Endothelial cell of hepatic sinusoid (primary cell): ENCODE data around the gene POU4F1.
"Not testable (repeated sequence)": the region's sequence is repeated elsewhere in the genome, so short reads cannot be mapped to it uniquely, and the experiment has no call there.

Experiments used
- in situ Hi-C: cut with HindIII; loops from 2 replicates; pipeline ENCODE4 v1.10.0; 2017; ENCODE audit warnings: low sequenced_read_pairs

The POU4F1 gene

GRCh38 chr13:78603240-78603957 is at the start of gene POU4F1:
TSS of gene POU4F1 (minus strand) at chr13:78603552. CDS start at chr13:78603326, 226 bp downstream.
- in situ Hi-C loops = no loop called here

DNA sequence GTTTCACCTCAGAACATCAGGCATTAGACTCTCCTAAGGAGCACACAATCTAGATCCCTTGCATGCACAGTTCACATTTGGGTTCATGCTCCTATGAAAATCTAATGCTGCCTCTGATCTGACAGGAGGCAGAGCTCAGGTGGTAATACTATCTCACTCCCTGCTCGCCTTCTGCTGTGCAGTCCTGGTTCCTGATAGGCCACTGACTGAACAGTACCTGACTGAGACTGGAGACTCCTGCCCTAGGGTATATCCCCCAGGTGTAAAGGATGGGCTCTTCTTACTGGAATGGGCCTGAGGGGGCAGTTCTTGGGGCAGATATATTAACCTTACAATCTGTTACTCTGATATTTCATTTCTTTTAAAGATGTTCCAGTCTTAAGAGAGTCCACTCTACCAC is 49.3 kb upstream of the POU4F1 start:
- in situ Hi-C loops = no loop called here

DNA sequence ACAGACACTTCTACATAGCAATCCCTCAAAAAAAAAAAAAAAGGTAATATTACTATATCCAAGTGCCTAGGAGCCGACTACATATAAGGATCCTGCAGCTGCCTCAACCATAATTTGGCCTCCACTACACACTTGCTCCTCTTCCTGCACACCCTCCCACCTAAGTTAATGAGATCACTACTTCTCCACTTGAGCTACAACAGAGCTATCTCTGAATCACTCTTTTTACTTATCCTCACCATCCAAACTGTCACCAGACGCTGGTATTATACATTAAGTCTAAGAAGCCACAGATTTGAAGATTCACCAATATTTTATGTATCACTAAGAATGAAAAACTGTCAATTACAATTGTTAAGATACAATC is 47.3 kb upstream of the POU4F1 start:
- in situ Hi-C loops = no loop called here

DNA sequence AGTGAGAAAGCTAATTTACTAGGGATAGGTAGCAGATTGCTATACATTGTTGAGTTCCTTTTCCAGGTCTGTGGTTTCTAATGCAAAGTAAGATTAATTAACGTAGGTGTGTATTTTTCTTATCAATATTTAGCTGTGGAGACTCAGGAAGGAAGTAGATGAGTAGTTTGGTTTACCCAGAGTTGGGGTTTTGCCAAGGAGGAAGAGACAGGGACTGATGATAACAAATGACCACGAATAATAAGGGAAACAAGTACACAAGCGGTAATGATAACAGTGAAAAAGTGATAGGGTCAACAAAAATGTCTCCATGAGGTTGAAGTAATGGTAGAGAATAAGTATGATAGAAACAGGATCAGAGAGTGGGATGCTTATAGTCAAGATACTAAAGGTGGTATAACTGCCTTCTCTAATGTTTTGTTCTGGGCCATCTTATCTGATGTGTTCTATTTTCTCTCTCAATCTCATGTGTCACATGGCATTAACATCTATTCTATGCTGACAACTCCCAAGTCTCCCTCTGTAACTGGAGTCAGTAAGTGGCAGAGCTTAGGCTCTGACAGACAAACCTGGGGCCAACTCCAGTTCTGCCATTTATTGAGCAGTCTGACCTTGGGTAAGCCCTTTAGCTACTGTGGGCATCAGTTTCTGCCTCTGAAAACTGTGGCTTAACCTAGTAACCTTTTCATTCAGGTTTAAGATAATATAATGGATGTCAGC is 46.8 kb upstream of the POU4F1 start:
- in situ Hi-C loops = no loop called here

DNA sequence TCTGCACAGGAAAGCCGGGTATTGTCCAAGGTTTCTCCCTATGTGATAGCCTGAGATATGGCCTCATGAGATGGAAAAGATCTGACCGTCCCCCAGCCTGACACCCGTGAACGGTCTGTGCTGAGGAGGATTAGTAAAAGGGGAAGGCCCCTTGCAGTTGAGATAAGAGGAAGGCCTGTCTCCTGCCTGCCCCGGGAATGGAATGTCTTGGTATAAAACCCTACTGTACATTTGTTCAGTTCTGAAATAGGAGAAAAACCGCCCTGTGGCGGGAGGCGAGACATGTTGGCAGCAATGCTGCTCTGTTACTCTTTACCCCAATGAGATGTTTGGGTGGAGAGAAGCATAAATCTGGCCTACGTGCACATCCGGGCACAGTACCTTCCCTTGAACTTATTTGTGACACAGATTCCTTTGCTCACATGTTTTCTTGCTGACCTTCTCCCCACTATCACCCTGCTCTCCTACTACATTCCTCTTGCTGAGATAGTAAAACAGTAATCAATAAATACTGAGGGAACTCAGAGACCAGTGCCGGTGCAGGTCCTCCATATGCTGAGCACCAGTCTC is 43.8 kb upstream of the POU4F1 start:
- in situ Hi-C loops = not testable (repeated sequence)

DNA sequence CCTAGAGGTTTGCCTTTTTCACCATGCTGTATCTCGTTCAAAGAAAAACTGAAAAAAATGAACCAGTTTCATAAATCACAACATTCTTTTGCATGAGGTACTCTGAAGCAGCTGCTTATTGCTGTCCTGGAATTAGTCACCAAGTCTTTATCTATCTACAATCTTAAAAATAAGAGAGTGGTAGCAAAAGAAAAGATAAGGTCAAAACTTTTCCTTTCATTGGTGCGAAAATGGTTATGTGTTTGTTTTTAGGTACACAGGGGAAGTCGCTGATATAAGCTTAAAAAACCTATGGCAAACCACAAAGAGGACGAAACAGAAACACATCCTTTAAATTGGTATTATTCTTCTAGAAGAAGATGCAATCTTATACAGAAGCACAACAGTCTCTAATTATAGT is 34.9 kb upstream of the POU4F1 start:
- in situ Hi-C loops = no loop called here

GRCh38 chr13:78636495-78636894 is 33.1 kb upstream of the POU4F1 start:
- in situ Hi-C loops = no loop called here

DNA sequence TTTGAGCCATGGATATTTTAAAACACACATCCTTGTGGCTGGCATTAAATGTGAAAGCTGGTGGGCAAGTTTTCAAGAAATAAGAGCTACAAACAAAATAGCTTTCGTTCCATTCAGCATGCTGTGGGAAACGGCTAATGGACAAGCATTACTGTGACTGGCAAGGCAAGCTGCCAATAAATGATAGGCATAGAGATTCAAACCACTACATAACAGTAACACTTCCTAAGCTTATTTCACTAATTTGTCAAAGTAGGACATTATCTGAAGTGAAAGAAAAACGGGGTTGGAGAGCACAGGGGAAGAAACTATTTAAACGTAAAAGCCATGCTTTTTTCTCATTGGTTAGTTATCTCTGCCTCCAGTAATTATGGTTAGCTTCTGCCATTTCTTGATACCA is 29.6 kb upstream of the POU4F1 start:
- in situ Hi-C loops = no loop called here

DNA sequence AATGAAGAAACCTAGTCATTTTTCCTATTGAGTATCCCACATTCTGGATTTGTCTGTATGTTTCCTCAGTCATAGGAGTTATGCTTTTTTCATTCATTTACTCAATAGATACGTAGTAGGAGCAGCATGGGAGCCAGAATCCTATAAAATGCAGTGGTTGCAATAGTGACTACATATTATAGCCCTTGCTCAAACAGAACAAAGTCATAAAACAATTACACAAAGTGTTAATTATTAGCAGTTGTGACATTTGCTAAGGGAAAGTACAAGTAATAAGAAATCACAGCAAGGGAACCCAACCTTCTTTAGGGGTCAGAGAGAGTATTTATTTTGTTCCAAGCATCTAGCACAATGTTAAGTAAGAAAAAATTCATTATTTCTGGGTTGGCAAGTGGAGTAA is 27.7 kb upstream of the POU4F1 start:
- in situ Hi-C loops = no loop called here

- in situ Hi-C loops = no loop called here
These were observed 27.2 kb upstream of the POU4F1 start for GRCh38 chr13:78630511-78630910.

DNA sequence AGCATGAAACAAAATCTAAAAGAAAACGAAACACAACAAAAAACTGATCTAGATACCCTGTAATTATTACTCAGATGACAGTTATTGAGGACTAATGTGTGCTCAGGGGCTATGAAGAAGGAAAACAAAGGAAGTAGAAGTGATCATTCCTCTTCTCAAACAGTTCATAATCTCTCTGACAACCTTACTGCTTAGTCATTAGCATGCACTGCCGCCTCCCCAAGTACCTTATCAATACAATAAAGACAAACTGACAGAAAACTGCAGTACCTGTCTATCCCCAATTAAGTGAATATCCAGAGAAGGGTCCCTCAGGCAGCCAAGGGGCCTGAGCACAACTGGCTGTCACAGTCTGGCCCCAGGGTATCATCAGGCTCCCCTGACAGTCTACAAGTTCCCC is 22.0 kb upstream of the POU4F1 start:
- in situ Hi-C loops = no loop called here

DNA sequence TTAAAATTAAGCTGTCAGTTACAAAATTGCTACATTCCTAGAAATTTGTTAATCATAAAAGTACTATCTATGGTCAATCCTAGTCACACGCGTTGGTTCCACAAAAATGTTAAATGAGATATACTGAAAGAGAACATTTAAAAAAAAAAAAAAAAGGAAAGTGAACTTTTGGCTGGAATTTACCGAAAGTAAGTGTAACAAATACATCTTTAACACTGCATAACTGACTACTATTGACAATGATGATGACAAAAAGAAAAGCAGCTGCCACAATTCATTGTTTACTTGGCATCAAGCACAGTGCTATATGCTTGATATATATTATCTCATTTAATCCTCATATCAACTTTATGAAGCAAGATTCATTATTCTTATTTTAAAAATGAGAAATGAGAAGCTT is 19.8 kb upstream of the POU4F1 start:
- in situ Hi-C loops = no loop called here

- in situ Hi-C loops = no loop called here
These were observed 17.7 kb upstream of the POU4F1 start for GRCh38 chr13:78620936-78621470.

DNA sequence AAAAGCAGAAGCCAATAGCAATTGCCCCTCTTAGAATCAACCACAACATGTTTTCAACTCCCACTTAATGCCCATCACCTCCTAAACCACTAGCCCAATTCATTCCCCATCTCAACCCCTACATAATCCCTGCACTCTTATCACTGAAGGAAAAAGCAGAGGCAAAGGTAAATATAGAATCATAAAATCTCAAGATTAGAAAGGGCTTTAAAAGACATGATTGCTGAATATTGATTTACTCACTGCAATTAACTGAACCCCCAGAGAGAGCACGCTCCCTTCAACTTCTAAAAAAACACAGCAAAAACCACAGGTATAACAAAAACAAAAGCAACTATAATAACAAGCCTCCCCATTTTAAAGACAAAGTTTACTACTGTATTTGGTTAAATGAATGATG is 15.1 kb upstream of the POU4F1 start:
- in situ Hi-C loops = no loop called here

GRCh38 chr13:78611040-78611439 is 7.7 kb upstream of the POU4F1 start:
- in situ Hi-C loops = no loop called here

- in situ Hi-C loops = no loop called here
These were observed 7.1 kb upstream of the POU4F1 start for GRCh38 chr13:78610381-78610883.

DNA sequence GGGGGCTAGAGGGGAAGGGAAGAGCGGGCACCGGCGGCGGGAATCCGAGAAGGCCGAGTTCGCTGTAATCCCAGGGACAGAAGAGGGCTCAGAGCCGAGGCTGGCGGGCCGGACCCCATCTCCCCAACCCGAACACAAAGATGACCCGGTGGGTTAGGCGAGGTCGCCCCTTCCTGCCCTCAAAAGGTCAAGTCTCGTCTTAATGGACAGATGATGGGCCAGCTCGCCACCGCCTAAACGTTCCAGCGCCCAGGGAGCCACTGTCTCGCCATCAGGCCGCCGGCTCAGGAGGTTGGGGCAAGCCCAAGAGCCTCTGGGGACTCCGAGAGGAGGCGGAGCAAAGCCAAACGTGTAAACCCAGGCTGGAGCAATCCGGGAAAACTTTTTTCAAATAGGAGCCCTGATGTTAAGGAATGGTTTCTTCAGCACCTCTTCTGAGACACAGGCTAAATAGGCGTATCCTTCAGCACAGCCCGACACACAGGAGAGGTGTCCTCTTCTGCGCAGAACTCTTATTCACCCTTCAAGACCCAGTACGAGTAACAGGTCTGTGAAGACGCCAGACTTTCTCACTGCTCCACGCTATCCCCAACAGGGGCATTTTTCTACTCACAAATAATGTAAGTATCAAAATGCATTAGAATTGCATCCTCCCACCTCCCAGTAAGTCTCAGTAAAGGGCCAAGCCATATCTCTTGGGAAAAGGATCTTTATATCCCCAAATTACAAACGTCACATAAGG is 6.3 kb upstream of the POU4F1 start:
- in situ Hi-C loops = no loop called here

DNA sequence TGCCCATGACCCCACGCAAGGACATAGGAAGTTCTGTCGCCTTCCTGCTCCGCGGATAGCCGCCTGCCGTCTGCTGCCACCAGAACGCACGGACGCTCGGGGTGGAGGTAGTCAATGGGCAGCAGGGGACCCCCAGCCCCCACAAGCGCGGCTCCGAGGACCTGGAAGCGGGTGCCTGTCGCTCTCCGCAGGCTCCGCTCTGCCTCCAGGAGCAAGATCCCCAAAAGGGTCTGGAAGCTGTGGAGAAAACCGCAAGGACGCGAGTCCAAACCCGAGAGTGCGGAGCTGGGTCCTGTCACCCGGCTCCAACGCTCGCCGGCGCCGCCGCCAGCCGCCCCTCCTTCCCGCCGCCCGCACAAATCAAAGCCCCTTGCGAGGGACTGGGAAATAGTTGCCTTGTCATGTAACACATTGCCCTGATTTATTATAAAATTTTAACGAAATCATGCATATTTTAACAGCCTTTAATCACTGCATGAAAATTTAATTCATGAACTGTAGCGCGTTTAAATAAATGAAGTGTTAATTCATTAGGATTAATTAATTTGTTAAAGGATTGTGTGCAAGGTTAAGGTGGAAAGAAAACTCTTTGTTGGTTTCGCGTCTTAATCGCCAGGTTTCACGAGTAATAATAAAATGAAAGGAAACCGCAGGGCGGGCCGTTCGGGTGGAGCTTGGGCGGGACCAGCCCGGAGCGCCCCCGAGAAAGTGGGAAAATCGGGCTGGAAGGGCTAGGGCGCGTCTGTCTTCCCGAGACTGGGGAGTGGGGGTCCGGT is 5.5 kb upstream of the POU4F1 start:
- in situ Hi-C loops = no loop called here

DNA sequence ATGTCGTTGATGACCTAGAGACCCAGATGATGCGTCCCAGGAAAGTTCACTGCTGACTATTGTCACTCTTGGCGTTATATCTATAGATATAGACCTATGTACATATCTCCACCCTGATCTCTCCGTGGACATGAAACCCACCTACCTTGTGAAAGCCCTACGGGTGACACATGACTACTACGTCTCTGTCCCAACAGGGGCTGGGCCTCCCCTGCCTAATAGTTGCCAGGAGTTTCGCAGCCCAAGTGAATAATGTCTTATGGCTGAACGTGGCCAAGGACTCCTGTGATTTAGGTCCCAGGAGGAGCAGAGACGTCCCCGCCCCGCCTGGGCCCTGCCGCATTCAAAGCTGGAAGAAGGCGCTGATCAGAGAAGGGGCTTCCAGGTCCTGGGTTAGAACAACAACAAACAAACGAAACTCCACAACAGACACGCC is 4.9 kb upstream of the POU4F1 start:
- in situ Hi-C loops = no loop called here
